Sigmoid colon (tissue), 7 donors: ENCODE data around the gene CCDC102B. TPM values are rescaled to one million over a fixed set of nuclear protein-coding genes. Genes with fewer than 3 reads are reported as not detected.

ENCODE experiments used
- DNase-seq: peaks from one replicate; pipeline ENCODE4 v3.0.0-alpha.2; 2019
- H3K27ac ChIP-seq, 4 donors: fragments of 200-600 bp; sonication (generic); one replicate each; pipeline ENCODE4 v1.5.1; 2016 to 2019; ENCODE audit warnings: mild to moderate bottlenecking in 1 of 4
- H3K27me3 ChIP-seq, 3 donors: fragments of 200-600 bp; sonication (generic); one replicate each; pipeline ENCODE4 v1.5.1; 2019; ENCODE audit warnings: mild to moderate bottlenecking in 1 of 3
- H3K36me3 ChIP-seq, 4 donors: fragments of 200-600 bp; sonication (generic); one replicate each; pipeline ENCODE4 v1.5.1; 2016 to 2019
- H3K4me1 ChIP-seq, 4 donors: fragments of 200-600 bp; sonication (generic); one replicate each; pipeline ENCODE4 v1.5.1; 2017 to 2019
- H3K4me3 ChIP-seq, 4 donors: fragments of 200-600 bp; sonication (generic); one replicate each; pipeline ENCODE4 v1.5.1; 2017 to 2019; ENCODE audit warnings: mild to moderate bottlenecking in 2 of 4, moderate library complexity in 1 of 4
- H3K9me3 ChIP-seq, 4 donors: fragments of 200-600 bp in 3 of 4; sonication (generic) in 3 of 4; one replicate each; pipeline versions ENCODE4 v1.5.1 to v1.6.1; 2013 to 2019
- CTCF ChIP-seq, 4 experiments: fragments of 450-650 bp in 3 of 4; fragments of 200-600 bp in 1 of 4; IDR thresholded peaks; one replicate each; pipeline ENCODE4 v1.5.1; 2016 to 2019; ENCODE audit warnings: antibody characterized with exemption in 4 of 4, mild to moderate bottlenecking in 3 of 4, moderate library complexity in 2 of 4
- EP300 ChIP-seq, 4 donors: sonication (generic); formaldehyde crosslinking; IDR thresholded peaks; one replicate each; pipeline ENCODE4 v1.6.1; 2017; ENCODE audit warnings: antibody characterized with exemption in 4 of 4
- POLR2A ChIP-seq, 2 donors: fragments of 450-650 bp; IDR thresholded peaks; one replicate each; pipeline ENCODE4 v1.6.1; 2016; ENCODE audit warnings: antibody characterized with exemption in 2 of 2, mild to moderate bottlenecking in 2 of 2, moderate library complexity in 2 of 2
- POLR2AphosphoS5 ChIP-seq, 4 donors: sonication (generic); formaldehyde crosslinking; IDR thresholded peaks; one replicate each; pipeline ENCODE4 v1.6.1; 2017; ENCODE audit warnings: antibody characterized with exemption in 4 of 4
- WGBS, 2 donors: extraction: QIAGEN DNeasy Blood & Tissue Kit; methylation state at CpG; one replicate each; pipeline ENCODE4 v1.1.7; 2013; 5-methylcytosine and 5-hydroxymethylcytosine counted together
- intact Hi-C: fragments of 100-400 bp; cut with DNase I; formaldehyde crosslinking; loops from one replicate; pipeline ENCODE4 v1.15.1; 2023
- polyA plus RNA-seq, 3 donors: library from polyadenylated mRNA; stranded (reverse); fragments of 200-250 nt; gene quantifications; one replicate each; pipeline ENCODE4 v1.2.3, GENCODE V29; 2013
- total RNA-seq, 4 donors: library from RNA; depleted of rRNA; stranded (reverse); fragments of >200 nt; gene quantifications; one replicate each; pipeline ENCODE4 v1.1.0, GENCODE V29; 2016
- donor health status: healthy with polysubstance abuse.
- donor health status: Bipolar disorder and iron deficiency.
- donor health status: healthy.

CCDC102B gene
- total and polyA plus RNA-seq, 7 donors = 1.8 to 16.3 (median 6.7) TPM

- H3K27ac ChIP-seq = no peak overlapping the region
- no peaks in the 10 kb centered on the region for H3K36me3 ChIP-seq
- H3K4me1 ChIP-seq = no peaks in the 10 kb centered on the region
- H3K27me3 ChIP-seq = no peaks in the 10 kb centered on the region
- no peak overlapping the region for H3K4me3 ChIP-seq
- TF ChIP-seq CTCF (IDR thresholded peaks at IDR 0.05) (no peak), EP300 (IDR thresholded peaks at IDR 0.05) (no peak), POLR2A (IDR thresholded peaks at IDR 0.05) (no peak), POLR2AphosphoS5 (IDR thresholded peaks at IDR 0.05) (no peak)
- 77 to 83% methylated on average over 3 of the region's 3 CpGs for WGBS, 2 donors
- DNase-seq = no peak
- intact Hi-C loops = no loop called here
- no peaks in the 10 kb centered on the region for H3K9me3 ChIP-seq
These were observed 164.7 kb downstream of the CCDC102B start for GRCh38 chr18:68962623-68963022.

- Histone ChIP-seq H3K36me3 (no peaks in the 10 kb centered on the region), H3K27ac (no peak overlapping the region), H3K9me3 (no peaks in the 10 kb centered on the region), H3K4me3 (no peak overlapping the region), H3K27me3 (no peaks in the 10 kb centered on the region), H3K4me1 (no peaks in the 10 kb centered on the region)
- 70 to 76% methylated on average over 3 of the region's 3 CpGs for WGBS, 2 donors
- TF ChIP-seq POLR2A (IDR thresholded peaks at IDR 0.05) (no peak), EP300 (IDR thresholded peaks at IDR 0.05) (no peak), POLR2AphosphoS5 (IDR thresholded peaks at IDR 0.05) (no peak), CTCF (IDR thresholded peaks at IDR 0.05) (no peak)
- no peak for DNase-seq
- intact Hi-C loops = no loop called here
These were observed 167.9 kb downstream of the CCDC102B start for GRCh38 chr18:68965817-68966216.

GRCh38 chr18:68969027-68969426, 171.1 kb downstream of the CCDC102B start:
- no peak overlapping the region for H3K4me3 ChIP-seq
- no peaks in the 10 kb centered on the region for H3K9me3 ChIP-seq
- DNase-seq = no peak
- H3K36me3 ChIP-seq = no peaks in the 10 kb centered on the region
- 78 to 87% methylated on average over 5 of the region's 5 CpGs for WGBS, 2 donors
- no peak overlapping the region for H3K27ac ChIP-seq
- no peaks in the 10 kb centered on the region for H3K4me1 ChIP-seq
- no peaks in the 10 kb centered on the region for H3K27me3 ChIP-seq
- TF ChIP-seq POLR2AphosphoS5 (IDR thresholded peaks at IDR 0.05) (no peak), EP300 (IDR thresholded peaks at IDR 0.05) (no peak), POLR2A (IDR thresholded peaks at IDR 0.05) (no peak), CTCF (IDR thresholded peaks at IDR 0.05) (no peak)
- intact Hi-C loops = no loop called here

GRCh38 chr18:68972176-68972575, 174.3 kb downstream of the CCDC102B start:
- TF ChIP-seq POLR2AphosphoS5 (IDR thresholded peaks at IDR 0.05) = no peak
- intact Hi-C loops = no loop called here
- WGBS, 2 donors = 62 to 77% methylated on average over 5 of the region's 5 CpGs

GRCh38 chr18:68979737-68980136, 181.9 kb downstream of the CCDC102B start:
- Histone ChIP-seq H3K4me1 (no peaks in the 10 kb centered on the region), H3K27me3 (no peaks in the 10 kb centered on the region), H3K36me3 (no peaks in the 10 kb centered on the region), H3K27ac (no peak overlapping the region), H3K9me3 (no peaks in the 10 kb centered on the region), H3K4me3 (no peak overlapping the region)
- TF ChIP-seq CTCF (IDR thresholded peaks at IDR 0.05) (no peak), POLR2A (IDR thresholded peaks at IDR 0.05) (no peak), EP300 (IDR thresholded peaks at IDR 0.05) (no peak), POLR2AphosphoS5 (IDR thresholded peaks at IDR 0.05) (no peak)
- 92% methylated on average over 2 of the region's 2 CpGs for WGBS, 2 donors
- intact Hi-C loops = no loop called here
- DNase-seq = no peak

More at GRCh38 chr18:68972176-68972575, 174.3 kb downstream of the CCDC102B start:
- Histone ChIP-seq H3K4me1 (no peaks in the 10 kb centered on the region), H3K36me3 (no peaks in the 10 kb centered on the region), H3K27me3 (no peaks in the 10 kb centered on the region), H3K27ac (no peak overlapping the region), H3K9me3 (no peaks in the 10 kb centered on the region), H3K4me3 (no peak overlapping the region)
- DNase-seq = no peak
